ENCODE data around the gene MRM2.
"Not testable (repeated sequence)": the region's sequence is repeated elsewhere in the genome, so short reads cannot be mapped to it uniquely, and the experiment has no call there.

MRM2 gene

GRCh38 chr7:2241580-2242540, at the start of gene MRM2, which contains the start of gene NUDT1:
MRM2 (minus strand) TSS chr7:2242205; CDS start chr7:2242169, 36 bp downstream.
NUDT1 (plus strand) TSS chr7:2242226; CDS start chr7:2244575, 2,349 bp downstream.
- peak; percentile 86 for DNase-seq

DNA sequence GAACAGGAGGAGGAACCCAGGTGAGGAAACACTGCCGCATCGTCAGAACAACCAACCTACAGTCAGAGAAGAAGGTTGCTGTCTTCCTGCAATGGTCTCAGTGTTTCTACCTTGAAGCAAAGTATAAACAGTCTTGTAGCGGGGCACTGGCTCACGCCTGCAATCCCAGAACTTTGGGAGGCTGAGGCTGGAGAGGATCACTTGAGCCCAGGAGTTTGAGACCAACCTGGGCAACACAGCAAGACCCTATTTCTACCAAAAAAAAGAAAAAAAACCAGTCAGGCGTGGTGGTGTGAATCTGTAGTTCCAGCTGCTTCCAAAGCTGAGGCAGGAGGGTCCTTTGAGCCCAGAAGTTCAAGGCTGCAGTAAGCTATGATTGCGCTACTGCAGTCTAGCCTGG, 48.9 kb upstream of the MRM2 start:
- no peak for DNase-seq

- no peak for DNase-seq
Measured at GRCh38 chr7:2289621-2290020, 47.6 kb upstream of the MRM2 start.

DNA sequence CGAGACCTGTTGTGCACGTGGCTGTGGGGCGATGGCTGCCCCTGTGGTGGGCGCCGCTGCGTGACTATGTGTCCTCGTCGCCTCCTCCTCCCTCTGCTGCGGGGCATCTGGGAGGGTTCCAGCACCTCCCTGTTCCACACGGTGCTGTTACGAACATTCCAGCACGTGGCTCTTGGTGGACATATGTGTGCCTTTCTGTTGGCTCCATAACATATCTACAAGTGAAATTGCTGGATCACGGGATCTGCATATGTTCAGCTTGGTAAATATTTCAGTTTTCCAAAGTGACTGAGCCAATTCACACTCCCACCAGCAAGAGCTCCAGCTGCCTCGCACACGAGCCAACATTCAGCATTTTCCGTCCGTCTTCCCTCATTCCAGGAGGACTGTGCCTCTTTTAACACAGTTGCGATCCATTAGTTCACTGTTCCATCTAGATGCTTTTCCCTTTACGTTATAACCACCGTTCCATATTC, 47.1 kb upstream of the MRM2 start:
- no peak for DNase-seq

- no peak for DNase-seq
Measured at GRCh38 chr7:2288503-2288902, 46.5 kb upstream of the MRM2 start.

DNA sequence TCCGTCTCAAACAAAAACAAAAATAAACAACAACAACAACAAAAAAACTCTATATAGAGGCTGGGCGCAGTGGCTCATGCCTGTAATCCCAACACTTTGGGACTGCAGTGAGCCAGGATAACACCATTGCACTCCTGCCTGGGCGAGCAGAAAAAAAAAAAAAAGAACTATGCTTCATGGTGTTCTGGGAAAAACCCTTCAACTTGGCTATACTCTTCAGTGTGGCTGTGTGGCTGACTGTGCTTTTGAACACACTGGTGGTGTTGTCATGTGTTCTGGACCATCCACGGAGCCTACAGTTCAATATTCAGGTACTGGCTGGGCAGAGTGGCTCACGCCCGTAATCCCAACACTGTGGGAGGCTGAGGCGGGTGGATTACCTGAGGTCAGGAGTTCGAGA, 45.7 kb upstream of the MRM2 start:
- no peak for DNase-seq

DNA sequence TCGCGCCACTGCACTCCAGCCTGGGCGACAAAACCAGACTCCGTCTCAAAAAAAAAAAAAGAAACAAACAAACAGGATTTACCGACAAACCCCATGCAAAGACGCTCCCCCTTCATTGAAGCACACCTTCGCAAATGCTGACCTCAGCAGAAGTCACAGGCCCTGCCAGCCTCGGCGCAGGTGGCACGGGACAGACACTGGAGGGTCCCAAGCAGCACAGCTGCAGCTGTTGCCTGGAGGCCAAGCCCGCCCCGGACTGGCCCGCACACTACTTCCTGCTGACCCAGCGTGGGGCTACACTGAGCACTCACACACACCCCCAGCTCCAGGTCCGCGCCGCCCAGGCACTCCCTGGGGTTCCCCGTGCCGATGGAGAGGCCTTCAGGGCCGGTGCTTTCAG, 41.1 kb upstream of the MRM2 start:
- no peak for DNase-seq

DNA sequence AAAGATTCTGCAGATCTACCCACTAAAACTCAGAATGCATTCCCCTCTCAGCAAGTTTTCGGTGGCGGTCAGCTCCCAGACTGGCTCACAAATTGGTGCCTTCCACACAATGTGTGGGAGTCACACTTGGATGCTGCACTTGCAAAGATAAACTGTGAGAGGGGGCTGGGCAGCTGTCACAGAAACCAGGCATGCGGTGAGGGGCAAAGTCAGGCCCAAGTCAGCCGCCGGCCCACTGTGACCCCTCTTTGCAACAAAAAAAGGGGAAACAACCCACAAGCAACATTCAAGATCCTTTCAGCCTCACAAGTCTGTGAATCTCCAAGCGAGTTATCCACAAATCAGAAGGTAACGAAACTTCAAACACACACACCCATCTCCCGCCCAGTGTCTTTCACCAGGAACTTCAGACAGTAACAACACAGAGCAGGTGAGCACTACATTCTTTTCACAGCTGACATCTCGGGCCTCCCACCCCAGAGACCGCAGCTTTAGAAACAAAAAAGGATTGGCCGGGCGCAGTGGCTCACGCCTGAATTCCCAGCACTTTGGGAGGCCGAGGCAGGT, 40.3 kb upstream of the MRM2 start:
- no peak for DNase-seq

DNA sequence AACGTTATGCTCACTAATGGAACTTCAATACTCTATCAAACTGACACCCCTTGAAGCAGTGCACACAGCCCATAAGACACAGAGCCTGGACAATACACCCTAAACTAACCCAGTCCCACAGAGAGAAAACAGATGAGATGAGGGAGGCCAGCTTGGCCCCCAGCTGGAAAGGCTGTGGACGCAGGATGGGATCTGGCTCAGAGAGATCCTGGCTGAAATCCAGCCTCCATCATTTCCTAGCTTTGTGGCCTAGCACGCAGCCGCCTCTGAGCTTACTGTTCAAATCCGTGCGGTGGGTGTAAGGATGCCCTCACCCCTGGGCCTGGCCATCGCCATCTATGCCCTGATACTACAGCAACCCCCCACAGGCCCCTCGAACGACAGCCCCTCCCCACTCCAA, 39.5 kb upstream of the MRM2 start:
- no peak for DNase-seq

DNA sequence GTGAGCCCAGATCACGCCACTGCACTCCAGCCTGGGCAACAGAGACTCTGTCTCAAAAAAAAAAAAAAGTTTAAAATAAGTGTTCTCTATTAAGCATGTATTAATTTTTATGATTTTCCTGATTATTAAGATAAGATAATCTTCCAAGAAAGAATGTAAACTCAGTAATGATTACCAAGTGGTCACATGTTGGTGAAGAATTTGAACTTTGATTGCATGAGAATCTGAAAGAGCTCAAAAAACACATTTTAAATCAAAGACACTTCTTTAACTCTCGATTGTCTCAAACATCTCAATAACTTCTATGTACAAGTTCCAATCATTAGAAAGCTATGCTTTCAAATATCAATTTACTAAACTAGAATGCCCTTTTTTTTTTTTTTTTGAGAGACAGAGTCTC, 38.4 kb upstream of the MRM2 start:
- DNase-seq, result no peak

DNA sequence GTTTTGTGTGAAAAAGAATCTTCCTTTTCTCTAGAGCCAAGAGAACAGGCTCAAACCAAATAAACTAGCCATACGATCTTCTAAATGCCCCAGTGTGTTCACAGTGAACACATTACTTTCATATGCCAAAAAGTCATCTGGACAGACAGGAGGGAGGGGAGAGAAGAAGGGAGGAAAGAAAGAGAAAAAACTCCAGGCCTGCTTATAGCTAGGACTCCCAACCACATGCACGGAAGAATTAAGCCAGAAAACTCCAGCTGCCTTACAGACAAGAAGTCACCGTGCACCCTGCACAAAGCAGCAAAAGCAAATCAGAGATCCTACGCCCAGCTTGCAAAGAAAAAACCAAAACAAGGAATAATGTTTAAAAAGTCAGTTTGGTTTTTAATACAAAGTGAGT, 37.9 kb upstream of the MRM2 start:
- DNase-seq, result no peak

DNA sequence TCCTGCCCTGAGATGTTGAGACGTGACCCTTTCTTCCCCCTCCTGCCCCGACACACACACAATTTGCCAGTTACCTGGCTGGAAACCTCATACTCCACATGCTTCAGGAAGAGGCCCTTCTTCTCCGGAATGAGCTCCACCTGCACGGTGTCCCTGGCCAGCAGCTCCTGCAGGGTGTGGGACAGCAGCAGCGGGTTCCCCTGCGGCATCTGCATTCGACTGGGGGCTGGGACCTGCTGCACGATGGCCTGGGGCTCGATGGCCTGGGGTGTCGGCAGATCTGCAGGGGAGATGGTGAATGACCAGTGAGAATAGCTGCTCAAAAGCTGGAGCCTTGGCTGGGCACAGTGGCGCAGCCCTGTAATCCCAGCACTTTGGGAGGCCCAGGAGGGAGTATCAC, 36.0 kb upstream of the MRM2 start:
- DNase-seq, result no peak

- DNase-seq, result no peak
Measured at GRCh38 chr7:2276107-2276506, 34.1 kb upstream of the MRM2 start.

GRCh38 chr7:2275101-2275500, 33.1 kb upstream of the MRM2 start:
- no peak for DNase-seq

- DNase-seq, result no peak
Measured at GRCh38 chr7:2274666-2275065, 32.7 kb upstream of the MRM2 start.

DNA sequence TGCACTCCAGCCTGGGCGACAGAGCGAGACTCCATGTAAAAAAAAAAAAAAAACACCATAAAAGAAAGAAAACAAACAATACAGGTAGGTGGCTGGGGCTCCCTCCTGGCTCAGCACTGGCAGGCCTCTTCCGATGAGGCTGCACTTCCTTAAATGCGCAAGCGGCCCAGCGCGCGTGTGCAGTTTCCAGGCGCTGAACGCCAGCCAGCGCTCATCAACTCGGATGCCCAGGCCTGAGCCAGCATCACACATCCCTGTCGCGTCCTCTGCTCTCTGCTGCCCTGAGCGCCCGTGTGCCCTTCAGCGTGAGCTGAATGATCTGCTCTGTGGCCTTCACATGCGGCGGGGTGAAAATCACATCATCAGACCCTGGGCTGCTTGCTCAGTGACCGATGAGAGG, 31.9 kb upstream of the MRM2 start:
- DNase-seq, result no peak

- no peak for DNase-seq
Measured at GRCh38 chr7:2272031-2272430, 30.0 kb upstream of the MRM2 start.

DNA sequence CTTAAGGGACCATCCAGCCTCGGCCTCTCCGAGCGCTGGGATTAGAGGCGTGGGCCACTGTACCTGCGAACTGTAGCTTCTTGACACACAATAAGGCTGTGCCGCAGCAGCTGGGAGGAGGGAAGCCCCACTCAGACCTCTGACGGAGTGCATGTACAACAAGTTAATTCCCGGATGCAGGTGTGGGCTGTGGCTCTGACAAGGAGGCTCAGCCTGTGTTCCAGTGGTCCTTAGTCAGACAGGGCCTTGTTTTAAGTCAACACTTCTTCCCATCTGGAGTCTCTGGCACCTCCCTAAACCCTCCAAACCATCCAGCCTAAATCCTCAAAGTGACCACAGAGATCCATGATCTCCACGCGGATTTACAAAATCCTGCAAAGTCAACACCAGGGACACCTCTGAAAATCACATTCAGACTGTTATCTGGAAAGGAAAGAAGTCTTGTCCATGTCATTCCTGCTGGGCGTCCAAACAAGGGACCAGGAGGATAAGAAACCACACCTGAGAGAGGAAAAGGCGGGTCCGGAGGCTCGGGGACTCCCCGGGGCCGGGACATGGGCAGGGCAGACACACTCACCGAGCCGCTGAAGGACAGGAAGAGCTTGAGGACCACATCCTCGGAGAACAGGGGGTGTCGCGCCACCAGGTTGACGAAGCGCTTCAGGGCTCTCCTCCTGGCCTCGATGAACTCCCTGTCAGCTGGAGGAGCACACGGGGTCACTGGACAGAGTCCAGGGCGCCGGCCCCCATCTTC, 29.4 kb upstream of the MRM2 start:
- DNase-seq, result no peak

GRCh38 chr7:2270495-2270894, 28.5 kb upstream of the MRM2 start:
- no peak for DNase-seq

GRCh38 chr7:2269991-2270460, 28.0 kb upstream of the MRM2 start:
- no peak for DNase-seq

DNA sequence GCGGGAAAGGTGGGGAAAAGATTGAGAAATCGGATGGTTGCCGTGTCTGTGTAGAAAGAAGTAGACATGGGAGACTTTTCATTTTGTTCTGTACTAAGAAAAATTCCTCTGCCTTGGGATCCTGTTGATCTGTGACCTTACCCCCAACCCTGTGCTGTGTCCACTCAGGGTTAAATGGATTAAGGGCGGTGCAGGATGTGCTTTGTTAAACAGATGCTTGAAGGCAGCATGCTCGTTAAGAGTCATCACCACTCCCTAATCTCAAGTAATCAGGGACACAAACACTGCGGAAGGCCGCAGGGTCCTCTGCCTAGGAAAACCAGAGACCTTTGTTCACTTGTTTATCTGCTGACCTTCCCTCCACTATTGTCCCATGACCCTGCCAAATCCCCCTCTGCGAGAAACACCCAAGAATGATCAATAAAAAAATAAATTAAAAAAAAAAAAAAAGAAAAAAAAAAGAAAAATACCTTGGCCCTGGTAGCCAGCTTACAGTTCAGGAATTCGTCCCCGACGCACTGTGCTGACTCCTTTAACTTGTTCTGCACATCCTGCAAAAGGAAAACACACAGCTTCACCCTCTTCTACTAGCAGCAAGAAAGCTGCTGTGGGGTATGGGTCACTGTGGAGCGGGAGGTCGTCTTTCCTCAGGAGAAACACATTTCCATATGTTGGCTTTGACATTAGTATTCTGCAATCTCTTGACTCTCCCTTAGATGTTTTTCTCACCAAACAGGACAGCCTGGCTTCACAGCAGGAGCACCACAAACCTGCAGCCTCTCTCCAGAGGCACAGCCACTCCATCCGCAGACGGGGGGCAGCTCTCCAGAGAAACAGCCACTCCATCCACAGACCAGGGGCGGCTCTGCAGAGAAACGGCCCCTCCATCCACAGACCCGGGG, 27.3 kb upstream of the MRM2 start:
- not testable (repeated sequence) for DNase-seq

GRCh38 chr7:2266911-2267310, 24.9 kb upstream of the MRM2 start:
- no peak for DNase-seq

Data from NCI-H1092 treated with DMSO at 0.1 percent for 48 hours (cell line).